C4-2B (cell line): ENCODE results near the gene ALOX5AP.

Experiments used
- H3K27ac ChIP-seq: fragments of 450-650 bp; 2 replicates; pipeline ENCODE4 v1.5.1; 2017
- ZFX ChIP-seq: fragments of 450-650 bp; IDR thresholded peaks from 2 replicates; pipeline ENCODE4 v1.6.1; 2017
- TF ChIP-seq, protein P1 (sequence below): fragments of 450-650 bp; conservative IDR thresholded peaks from 2 replicates; pipeline ENCODE4 v1.5.1; 2017; ENCODE audit warnings: mild to moderate bottlenecking

The ALOX5AP gene

DNA sequence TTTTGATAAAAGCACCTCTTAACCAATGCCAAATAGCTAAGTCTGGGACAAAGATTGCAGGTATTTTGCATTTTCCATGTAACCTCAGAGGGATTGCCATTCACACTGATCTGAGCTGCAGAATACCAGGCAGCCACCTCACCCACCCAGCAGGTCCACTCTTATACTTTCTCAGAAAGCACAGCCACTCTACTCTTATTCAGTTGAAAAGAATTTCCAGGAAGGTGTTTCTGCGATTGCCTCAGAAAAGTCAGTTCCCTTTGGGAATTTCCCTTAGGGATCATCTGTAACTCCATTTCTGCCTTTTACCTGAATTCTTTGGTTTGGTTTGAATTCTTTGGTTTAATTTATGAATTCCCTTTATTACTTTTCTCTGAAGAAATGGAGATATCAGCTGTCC is 904 bp upstream of the ALOX5AP start:
- H3K27ac ChIP-seq, result no peak overlapping the region

DNA sequence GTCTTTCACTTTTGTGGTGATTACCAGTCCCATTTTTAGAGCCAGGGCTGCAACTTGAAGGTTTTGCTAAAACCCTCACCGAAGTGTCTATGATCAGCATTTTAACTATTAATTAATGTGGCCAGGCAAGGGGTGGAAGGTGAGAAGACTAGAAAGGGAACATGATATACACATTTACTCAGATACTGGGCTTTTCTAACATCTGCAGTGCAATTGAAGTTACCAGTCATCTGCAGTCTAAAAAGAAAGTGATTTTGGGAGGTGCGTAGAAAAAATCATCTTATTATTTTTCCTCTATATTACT is 481 bp downstream of the ALOX5AP start:
- no peak overlapping the region for H3K27ac ChIP-seq
- no peak for TF ChIP-seq ZFX
- TF ChIP-seq, protein P1, sequence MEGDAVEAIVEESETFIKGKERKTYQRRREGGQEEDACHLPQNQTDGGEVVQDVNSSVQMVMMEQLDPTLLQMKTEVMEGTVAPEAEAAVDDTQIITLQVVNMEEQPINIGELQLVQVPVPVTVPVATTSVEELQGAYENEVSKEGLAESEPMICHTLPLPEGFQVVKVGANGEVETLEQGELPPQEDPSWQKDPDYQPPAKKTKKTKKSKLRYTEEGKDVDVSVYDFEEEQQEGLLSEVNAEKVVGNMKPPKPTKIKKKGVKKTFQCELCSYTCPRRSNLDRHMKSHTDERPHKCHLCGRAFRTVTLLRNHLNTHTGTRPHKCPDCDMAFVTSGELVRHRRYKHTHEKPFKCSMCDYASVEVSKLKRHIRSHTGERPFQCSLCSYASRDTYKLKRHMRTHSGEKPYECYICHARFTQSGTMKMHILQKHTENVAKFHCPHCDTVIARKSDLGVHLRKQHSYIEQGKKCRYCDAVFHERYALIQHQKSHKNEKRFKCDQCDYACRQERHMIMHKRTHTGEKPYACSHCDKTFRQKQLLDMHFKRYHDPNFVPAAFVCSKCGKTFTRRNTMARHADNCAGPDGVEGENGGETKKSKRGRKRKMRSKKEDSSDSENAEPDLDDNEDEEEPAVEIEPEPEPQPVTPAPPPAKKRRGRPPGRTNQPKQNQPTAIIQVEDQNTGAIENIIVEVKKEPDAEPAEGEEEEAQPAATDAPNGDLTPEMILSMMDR, result no peak

More for the DNA sequence above, 904 bp upstream of the ALOX5AP start:
- TF ChIP-seq, protein P1, result no peak
- no peak for TF ChIP-seq ZFX

DNA sequence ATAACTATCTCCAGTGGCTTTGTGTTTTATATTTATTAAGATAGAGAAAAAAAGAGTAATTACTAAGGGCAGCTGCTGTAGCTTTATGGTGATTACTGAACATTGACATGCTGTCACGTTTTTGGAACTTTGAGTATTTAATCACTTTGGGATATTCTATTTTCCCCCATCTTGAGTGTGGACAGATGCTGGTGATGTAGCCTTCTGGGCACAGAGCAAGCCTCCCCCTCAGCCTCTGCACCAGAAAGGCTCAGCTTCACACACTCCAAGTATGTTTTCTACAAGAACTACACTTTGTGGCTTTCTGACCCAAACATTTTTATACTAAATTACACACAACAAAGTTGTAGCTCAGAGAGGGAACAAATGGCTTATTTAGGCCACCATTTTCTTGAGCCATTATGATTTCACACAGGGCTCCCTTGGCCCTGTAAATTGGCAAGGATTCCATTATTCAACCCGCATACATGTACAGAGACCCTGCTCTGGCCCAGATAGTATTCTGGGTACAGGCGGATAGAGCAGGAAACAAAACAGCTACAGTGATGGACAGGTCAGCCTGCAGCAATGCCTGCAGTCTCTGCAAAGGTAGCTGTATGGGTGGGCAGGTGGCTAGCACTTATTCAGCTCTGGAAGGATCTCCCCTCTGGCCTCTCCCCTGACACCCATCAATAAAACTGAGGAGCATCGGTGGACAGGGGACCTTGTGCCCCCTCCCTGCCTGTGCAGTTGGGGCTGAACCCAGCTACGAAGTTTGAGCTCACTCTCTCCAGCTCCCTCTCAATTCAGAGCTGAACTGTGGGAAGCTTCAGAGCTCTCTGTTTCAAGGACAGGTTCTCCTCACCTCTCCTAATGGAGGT is 1.3 kb downstream of the ALOX5AP start:
- TF ChIP-seq, protein P1, result no peak
- TF ChIP-seq ZFX, result no peak

DNA sequence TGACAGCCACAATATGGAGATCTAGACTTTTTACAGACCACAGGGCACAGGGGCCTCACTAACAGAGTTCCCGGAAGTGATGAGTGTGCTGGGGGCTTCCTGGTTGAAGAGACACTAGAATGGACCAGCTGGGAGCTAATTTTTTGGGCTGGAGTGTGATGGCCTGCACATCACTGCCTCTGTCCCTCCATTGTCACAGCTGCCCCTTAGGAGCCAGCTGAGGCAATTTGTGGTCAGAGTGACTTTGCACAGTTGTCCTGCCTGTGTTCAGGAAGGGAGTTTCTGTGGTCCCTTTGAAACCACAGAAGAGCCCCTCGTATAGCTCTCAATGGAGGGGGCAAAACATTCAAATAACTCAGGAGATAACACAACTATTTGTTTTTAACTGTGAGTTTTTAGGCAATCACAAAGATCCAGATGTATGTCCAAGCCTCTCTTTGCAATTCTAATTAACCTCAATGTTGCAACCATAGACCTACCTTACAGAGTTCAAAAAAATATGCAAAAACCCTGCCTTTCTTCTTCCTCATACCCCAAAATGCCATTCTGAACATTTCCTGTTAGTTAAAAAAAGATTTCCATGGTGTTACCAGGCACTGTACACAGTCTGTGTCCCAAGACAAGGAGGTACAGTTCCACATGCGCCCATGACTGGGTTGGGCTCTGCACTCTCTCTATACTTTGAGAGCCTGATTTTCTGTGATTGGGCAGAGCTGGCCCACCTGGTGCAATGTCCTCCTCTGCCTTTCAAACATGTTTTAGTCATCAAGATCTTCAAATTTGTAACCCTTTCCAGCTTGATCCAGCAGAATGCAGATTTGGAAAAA is 2.4 kb downstream of the ALOX5AP start:
- TF ChIP-seq ZFX, result no peak
- TF ChIP-seq, protein P1, result no peak
- H3K27ac ChIP-seq, result no peak overlapping the region

More for the DNA sequence above, 1.3 kb downstream of the ALOX5AP start:
- no peak overlapping the region for H3K27ac ChIP-seq

DNA sequence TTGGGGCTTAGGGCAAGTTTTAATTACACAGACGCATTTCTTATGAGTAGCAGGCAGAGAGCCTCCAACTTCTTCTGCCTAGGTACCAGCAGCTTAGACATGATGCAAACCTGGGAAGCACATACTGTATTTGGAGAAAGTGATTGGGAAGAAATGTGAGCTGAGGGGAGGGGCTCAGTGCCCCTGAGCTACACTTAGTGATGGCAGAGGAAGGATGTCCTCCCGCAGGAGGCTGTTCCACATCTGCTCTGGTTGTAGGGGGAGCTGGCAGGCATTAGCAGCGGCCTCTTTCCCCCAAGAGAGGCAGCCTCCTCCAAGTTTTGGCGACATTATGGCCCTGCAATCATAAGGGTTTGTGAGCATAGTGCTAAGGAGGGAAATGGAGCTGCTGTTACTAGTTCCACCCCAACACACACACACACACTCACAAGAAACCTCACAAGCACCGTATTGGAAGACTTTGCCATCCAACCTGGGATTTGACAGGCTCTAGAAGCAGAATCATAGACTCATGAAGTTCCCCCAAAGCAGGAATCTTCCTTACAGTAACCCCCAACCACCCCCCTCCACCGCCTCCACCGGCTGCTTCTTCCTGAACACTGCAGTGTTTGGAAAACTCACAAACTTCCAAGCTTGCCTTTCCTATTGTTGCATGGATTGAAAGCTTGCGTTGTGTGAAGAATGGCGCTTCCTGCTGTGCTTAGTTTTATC is 3.3 kb downstream of the ALOX5AP start:
- H3K27ac ChIP-seq, result no peak overlapping the region
- TF ChIP-seq, protein P1, result no peak
- no peak for TF ChIP-seq ZFX

DNA sequence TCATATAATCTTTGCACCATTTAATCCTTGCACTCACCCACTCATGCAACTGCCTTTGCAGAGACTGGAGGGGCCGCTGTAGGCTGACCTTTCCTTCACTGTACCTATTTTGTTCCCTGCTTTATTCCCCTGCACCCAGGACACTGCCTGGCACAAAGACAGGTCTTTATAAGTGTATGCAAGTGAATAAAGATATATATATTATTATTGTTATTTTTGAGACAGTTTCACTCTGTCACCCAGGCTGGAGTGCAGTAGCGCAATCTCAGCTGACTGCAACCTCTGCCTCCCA is 3.8 kb downstream of the ALOX5AP start:
- no peak overlapping the region for H3K27ac ChIP-seq
- TF ChIP-seq ZFX, result no peak
- TF ChIP-seq, protein P1, result no peak
